ENCODE measurements around the gene DCANP1. TPM values are rescaled to one million over a fixed set of nuclear protein-coding genes. Genes with fewer than 3 reads are reported as not detected.

DCANP1 gene
- total and polyA plus RNA-seq, 9 of the 15 experiments (the other 6 are each of a cell fraction or from before 2014, with no cell fraction given) = not detected

DNA sequence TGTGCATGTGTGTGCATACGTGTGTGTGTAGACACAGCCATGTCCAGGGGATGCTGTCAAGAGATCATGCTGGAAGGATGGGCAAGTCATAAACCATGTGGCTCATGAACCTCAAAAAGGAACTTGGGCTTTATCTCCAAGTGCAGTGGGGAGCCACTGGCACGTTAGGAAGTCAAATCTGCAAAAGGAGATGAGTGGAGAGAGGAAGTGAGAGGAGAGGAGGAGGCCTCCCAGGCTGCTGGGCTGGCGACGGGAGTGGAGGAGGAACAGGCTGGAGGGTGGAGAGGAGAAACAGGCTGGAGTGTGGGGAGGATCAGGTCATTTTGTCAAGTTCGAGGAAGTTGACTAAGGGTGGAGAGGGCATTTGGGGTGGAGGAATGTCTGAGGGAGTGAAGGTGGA is 34.2 kb upstream of the DCANP1 start (continued):
- TF ChIP-seq, protein P1, sequence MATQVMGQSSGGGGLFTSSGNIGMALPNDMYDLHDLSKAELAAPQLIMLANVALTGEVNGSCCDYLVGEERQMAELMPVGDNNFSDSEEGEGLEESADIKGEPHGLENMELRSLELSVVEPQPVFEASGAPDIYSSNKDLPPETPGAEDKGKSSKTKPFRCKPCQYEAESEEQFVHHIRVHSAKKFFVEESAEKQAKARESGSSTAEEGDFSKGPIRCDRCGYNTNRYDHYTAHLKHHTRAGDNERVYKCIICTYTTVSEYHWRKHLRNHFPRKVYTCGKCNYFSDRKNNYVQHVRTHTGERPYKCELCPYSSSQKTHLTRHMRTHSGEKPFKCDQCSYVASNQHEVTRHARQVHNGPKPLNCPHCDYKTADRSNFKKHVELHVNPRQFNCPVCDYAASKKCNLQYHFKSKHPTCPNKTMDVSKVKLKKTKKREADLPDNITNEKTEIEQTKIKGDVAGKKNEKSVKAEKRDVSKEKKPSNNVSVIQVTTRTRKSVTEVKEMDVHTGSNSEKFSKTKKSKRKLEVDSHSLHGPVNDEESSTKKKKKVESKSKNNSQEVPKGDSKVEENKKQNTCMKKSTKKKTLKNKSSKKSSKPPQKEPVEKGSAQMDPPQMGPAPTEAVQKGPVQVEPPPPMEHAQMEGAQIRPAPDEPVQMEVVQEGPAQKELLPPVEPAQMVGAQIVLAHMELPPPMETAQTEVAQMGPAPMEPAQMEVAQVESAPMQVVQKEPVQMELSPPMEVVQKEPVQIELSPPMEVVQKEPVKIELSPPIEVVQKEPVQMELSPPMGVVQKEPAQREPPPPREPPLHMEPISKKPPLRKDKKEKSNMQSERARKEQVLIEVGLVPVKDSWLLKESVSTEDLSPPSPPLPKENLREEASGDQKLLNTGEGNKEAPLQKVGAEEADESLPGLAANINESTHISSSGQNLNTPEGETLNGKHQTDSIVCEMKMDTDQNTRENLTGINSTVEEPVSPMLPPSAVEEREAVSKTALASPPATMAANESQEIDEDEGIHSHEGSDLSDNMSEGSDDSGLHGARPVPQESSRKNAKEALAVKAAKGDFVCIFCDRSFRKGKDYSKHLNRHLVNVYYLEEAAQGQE (IDR thresholded peaks at IDR 0.05; ENCODE audit: borderline replicate concordance) = no peak
- TF ChIP-seq, protein P1 (CRISPR knock-in tag; IDR thresholded peaks at IDR 0.05; ENCODE audit: low read depth) = no peak
- TF ChIP-seq EP300 (IDR thresholded peaks at IDR 0.05; ENCODE audit: low read length) = peak; percentile 72; the same call in 1 of the 2 replicates
- TF ChIP-seq MTA2 (IDR thresholded peaks at IDR 0.05; ENCODE audit: low read depth) = peak; percentile 61
- peak; percentile 94 for TF ChIP-seq TCF3 (CRISPR knock-in tag; IDR thresholded peaks at IDR 0.05)
- TF ChIP-seq, protein P2, sequence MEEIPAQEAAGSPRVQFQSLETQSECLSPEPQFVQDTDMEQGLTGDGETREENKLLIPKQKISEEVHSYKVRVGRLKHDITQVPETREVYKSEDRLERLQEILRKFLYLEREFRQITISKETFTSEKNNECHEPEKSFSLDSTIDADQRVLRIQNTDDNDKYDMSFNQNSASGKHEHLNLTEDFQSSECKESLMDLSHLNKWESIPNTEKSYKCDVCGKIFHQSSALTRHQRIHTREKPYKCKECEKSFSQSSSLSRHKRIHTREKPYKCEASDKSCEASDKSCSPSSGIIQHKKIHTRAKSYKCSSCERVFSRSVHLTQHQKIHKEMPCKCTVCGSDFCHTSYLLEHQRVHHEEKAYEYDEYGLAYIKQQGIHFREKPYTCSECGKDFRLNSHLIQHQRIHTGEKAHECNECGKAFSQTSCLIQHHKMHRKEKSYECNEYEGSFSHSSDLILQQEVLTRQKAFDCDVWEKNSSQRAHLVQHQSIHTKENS (CRISPR knock-in tag; IDR thresholded peaks at IDR 0.05) = no peak
- TF ChIP-seq CBFA2T3 (IDR thresholded peaks at IDR 0.05) = peak; percentile 88
- TF ChIP-seq NCOR1 (IDR thresholded peaks at IDR 0.05) = peak; percentile 80
- TF ChIP-seq ADNP (tag; IDR thresholded peaks at IDR 0.05) = no peak
- TF ChIP-seq MYC (IDR thresholded peaks at IDR 0.05; ENCODE audit: low read depth, low read length) = peak; percentile 64
- no peak for TF ChIP-seq MYC (CRISPR knock-in tag; IDR thresholded peaks at IDR 0.05; ENCODE audit: borderline replicate concordance, low read depth)
- no peak for TF ChIP-seq MAFG (tag; conservative IDR thresholded peaks at IDR 0.05)
- TF ChIP-seq ILF3 (IDR thresholded peaks at IDR 0.05; ENCODE audit: borderline replicate concordance) = no peak
- TF ChIP-seq POLR2AphosphoS5 (IDR thresholded peaks at IDR 0.05; ENCODE audit: control insufficient read depth, insufficient read depth, low read depth, low read length) = no peak
- TF ChIP-seq CAMTA2 (CRISPR knock-in tag; conservative IDR thresholded peaks at IDR 0.05) = no peak
- TF ChIP-seq CTBP1 (IDR thresholded peaks at IDR 0.05; ENCODE audit: borderline replicate concordance) = peak; percentile 82
- TF ChIP-seq MECOM (CRISPR knock-in tag; IDR thresholded peaks at IDR 0.05) = peak; percentile 87
- TF ChIP-seq TRIM24 (IDR thresholded peaks at IDR 0.05) = peak; percentile 63 to 71; a peak in 2 of 4 replicates
- TF ChIP-seq MAZ (CRISPR knock-in tag; conservative IDR thresholded peaks at IDR 0.05 in 1 of 2, IDR thresholded peaks at IDR 0.05 in 1 of 2) = peak in 1 of 2 experiments; percentile 46; a peak in 1 of 4 replicates
- TF ChIP-seq, protein P3, sequence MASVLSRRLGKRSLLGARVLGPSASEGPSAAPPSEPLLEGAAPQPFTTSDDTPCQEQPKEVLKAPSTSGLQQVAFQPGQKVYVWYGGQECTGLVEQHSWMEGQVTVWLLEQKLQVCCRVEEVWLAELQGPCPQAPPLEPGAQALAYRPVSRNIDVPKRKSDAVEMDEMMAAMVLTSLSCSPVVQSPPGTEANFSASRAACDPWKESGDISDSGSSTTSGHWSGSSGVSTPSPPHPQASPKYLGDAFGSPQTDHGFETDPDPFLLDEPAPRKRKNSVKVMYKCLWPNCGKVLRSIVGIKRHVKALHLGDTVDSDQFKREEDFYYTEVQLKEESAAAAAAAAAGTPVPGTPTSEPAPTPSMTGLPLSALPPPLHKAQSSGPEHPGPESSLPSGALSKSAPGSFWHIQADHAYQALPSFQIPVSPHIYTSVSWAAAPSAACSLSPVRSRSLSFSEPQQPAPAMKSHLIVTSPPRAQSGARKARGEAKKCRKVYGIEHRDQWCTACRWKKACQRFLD (CRISPR knock-in tag; IDR thresholded peaks at IDR 0.05) = peak; percentile 44; the same call in 1 of the 2 replicates
